Parathyroid adenoma (tissue), 2 donors: ENCODE data around the gene EIF4B.

Source experiments
- H2AFZ ChIP-seq: fragments of 300-600 bp; sonication (generic); one replicate; pipeline ENCODE4 v1.7.0; 2017; ENCODE audit warnings: antibody characterized with exemption, mild to moderate bottlenecking
- H3K27ac ChIP-seq: fragments of 300-600 bp; sonication (generic); one replicate; pipeline ENCODE4 v1.7.0; 2017
- H3K27me3 ChIP-seq: fragments of 300-600 bp; sonication (generic); one replicate; pipeline ENCODE4 v1.7.0; 2017; ENCODE audit warnings: low read length; ENCODE audit not compliant: control insufficient read depth, insufficient read depth
- H3K36me3 ChIP-seq: fragments of 300-600 bp; sonication (generic); one replicate; pipeline ENCODE4 v1.7.0; 2017; ENCODE audit warnings: low read length; ENCODE audit not compliant: control insufficient read depth, insufficient read depth
- H3K4me1 ChIP-seq: fragments of 300-600 bp; sonication (generic); one replicate; pipeline ENCODE4 v1.7.0; 2017; ENCODE audit warnings: control low read depth
- H3K4me2 ChIP-seq: fragments of 300-600 bp; sonication (generic); one replicate; pipeline ENCODE4 v1.7.0; 2017; ENCODE audit warnings: low read length
- H3K4me3 ChIP-seq: fragments of 300-600 bp; sonication (generic); one replicate; pipeline ENCODE4 v1.7.0; 2017; ENCODE audit warnings: low read depth, low read length
- H3K79me2 ChIP-seq: fragments of 300-600 bp; sonication (generic); one replicate; pipeline ENCODE4 v1.7.0; 2017; ENCODE audit warnings: control low read depth
- H3K9ac ChIP-seq: fragments of 300-600 bp; sonication (generic); one replicate; pipeline ENCODE4 v1.7.0; 2017; ENCODE audit warnings: mild to moderate bottlenecking
- H3K9me3 ChIP-seq: fragments of 300-600 bp; sonication (generic); one replicate; pipeline ENCODE4 v1.7.0; 2017; ENCODE audit warnings: low read length; ENCODE audit not compliant: control insufficient read depth
- CTCF ChIP-seq: fragments of 300-600 bp; sonication (generic); IDR thresholded peaks from one replicate; pipeline ENCODE4 v1.7.0; 2017; ENCODE audit warnings: antibody characterized with exemption, mild to moderate bottlenecking
- donor health status: primary hyperparathyroidism.

EIF4B gene

DNA sequence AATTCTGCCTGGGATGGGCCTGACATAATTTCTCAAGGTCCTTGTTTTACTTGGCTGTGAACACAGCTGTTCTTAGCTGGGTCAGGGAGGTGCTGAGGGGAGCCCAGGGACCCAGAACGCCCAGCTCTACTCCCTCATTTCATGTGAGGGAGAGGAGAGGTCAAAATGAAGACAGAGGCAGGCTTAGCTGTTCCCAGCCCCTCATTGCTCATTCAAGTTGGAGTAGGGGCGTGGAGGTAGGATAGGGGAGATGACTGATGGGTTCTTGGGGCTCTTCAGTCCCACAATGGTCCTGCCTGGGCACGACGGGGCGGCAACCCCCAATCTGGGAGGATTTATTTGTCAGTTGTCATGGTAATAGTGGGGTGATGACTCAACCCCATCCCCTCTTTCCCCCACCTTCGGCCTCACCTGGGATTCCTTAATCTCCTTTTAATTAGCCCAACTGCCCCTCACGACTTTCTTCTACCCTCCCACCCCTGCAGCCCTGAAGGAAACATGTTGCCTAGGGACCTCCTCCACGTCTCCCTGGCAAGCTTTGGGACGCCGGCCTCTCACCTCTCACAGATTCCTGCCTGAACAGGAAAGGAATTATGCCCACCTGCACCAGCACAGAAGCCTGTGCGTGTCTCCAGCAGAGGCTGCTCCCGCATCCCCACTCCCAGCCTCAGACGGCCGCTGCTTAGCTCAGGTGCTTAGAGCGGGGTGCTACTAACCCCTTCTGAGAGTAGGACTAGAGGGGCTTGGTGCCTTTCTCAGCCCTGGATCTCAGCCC lies 62.7 kb downstream of the EIF4B start:
- Histone ChIP-seq H3K9ac (no peak overlapping the region), H3K27ac (no peak overlapping the region)

DNA sequence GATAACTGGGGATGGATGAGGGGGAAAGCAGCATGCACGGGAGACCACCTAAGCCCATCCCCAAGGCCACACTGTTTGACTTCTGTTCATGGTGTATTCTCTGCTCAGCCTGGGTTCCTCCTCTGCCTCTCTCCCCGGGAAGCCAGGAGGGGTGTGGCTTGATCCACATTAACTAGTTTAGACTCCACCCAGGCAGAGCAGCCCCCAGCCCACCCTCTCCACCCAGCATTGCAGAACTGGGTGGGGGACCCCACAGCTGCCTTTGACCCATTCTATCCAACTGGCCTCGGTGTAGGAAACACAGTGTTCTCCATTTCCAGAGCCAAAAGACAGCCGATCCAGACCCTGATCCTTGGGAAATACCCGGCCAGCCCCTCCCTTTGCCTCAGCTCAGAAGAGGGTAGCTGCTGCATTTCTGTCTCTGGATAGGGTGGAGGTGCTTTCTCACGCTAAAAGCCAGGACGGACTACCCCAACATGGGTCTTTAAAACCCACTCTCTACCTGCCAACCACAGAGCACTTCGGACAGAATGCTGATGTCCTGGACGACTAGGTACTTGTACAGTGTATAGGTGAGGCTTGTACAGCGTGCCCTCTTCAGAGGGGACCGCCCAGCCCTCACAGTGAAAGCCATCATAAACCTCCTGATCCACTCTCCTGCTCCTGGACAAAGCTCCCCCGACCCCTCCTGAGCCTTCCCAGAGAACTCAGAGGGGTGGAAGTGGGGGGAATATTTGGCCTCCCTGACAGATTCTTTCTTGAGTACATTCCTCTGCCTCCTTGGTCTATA lies 63.6 kb downstream of the EIF4B start:
- H3K27me3 ChIP-seq, result no peaks in the 10 kb centered on the region
- no peak overlapping the region for H3K9ac ChIP-seq
- no peak overlapping the region for H3K27ac ChIP-seq
- peaks cover 5% of the 10 kb centered on the region for H3K4me1 ChIP-seq
- no peak overlapping the region for H3K4me3 ChIP-seq
- H3K36me3 ChIP-seq, result no peaks in the 10 kb centered on the region
- no peak for TF ChIP-seq CTCF
- no peaks in the 10 kb centered on the region for H3K9me3 ChIP-seq
- no peaks in the 10 kb centered on the region for H3K79me2 ChIP-seq
- no peak overlapping the region for H3K4me2 ChIP-seq
- no peak overlapping the region for H2AFZ ChIP-seq

More for the DNA sequence above, 62.7 kb downstream of the EIF4B start:
- Histone ChIP-seq H2AFZ (no peak overlapping the region), H3K79me2 (no peaks in the 10 kb centered on the region), H3K4me3 (no peak overlapping the region), H3K4me2 (no peak overlapping the region), H3K36me3 (no peaks in the 10 kb centered on the region), H3K4me1 (peaks cover 5% of the 10 kb centered on the region), H3K27me3 (no peaks in the 10 kb centered on the region), H3K9me3 (no peaks in the 10 kb centered on the region)
- TF ChIP-seq CTCF, result no peak

DNA sequence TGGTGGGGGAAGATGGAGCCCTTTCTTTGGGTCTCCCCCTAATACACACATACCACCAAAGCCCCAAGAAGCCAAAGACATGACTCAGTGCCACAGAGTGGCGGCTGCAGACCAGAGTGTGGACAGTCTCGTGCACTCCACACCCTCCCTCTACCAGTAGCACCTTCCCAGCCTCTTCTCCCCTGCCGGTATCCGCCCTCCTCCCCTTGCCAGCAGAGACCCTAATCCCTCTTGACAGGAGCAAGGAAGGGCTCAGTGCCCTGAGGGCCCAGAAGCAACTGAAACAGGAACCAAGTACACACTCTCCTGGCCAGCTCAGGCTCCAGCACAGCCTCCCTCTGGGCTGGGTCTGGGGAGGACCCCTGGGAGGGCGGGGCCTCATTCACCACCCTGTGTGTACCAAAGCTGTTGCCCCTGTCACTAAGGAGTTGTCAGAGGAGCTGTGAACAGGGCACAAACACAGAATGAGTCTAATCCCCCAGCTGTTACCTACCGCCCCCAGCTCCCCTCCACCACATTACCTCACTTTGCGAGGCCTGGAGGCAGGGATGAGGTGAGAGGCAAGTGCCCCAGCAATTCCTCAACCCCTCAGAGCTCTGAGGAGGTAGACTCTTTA lies 64.7 kb downstream of the EIF4B start:
- Histone ChIP-seq H3K4me1 (peaks cover 5% of the 10 kb centered on the region), H3K9me3 (no peaks in the 10 kb centered on the region), H3K79me2 (no peaks in the 10 kb centered on the region), H3K4me3 (no peak overlapping the region), H2AFZ (no peak overlapping the region), H3K27me3 (no peaks in the 10 kb centered on the region), H3K27ac (peak overlapping the region; percentile 53), H3K36me3 (no peaks in the 10 kb centered on the region), H3K4me2 (no peak overlapping the region), H3K9ac (no peak overlapping the region)
- TF ChIP-seq CTCF, result no peak

DNA sequence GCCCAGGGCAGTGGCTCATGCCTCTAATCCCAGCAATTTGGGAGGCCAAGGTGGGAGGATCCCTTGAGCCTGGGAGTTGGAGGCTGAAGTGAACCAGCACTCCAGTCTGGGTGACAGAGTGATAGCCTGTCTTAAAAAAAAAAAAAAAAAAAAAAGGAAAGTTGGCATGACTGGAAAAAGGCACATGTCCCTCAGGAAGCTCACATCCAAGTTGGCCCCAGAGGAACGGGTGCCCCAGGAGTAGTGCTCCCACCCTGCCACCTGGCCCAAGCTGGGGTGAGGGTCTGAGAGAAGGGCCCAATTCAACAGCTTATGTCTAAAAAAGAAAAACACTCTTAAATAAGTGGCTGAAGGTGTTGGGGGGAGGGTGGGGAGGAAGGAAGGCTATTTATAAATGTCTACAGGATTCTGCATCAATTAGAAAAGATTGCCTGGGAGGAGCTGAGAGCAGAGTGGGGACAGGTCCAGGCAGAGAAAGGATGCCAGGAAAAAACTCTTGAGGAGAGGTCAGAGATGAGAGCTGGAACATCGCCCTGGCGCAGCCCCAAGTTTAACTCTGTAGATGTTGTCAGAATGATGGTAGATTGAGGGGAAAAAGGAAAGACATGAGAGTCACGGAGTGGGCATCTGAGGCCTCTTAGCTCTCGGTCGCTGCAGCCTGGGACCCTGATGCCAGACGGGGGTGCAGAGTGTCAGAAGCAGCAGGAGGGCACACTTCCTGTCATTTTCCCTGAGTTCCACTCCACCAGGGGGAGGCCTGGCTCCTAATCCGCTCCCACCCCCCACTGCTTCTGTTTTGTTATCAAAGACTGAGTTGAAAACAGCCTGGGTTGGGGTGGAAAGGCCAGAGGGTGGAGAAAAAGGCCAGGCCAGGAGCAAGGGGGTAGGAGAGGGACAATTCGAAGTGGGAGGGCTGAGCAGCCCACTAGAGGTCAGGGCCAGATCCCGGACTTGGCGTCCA lies 65.6 kb downstream of the EIF4B start:
- no peaks in the 10 kb centered on the region for H3K36me3 ChIP-seq
- peak overlapping the region; percentile 53 for H3K27ac ChIP-seq
- no peak overlapping the region for H2AFZ ChIP-seq
- H3K79me2 ChIP-seq, result no peaks in the 10 kb centered on the region
- no peaks in the 10 kb centered on the region for H3K27me3 ChIP-seq
- no peaks in the 10 kb centered on the region for H3K9me3 ChIP-seq
- no peaks in the 10 kb centered on the region for H3K4me1 ChIP-seq
- TF ChIP-seq CTCF, result no peak
- H3K9ac ChIP-seq, result no peak overlapping the region
- H3K4me2 ChIP-seq, result no peak overlapping the region
- H3K4me3 ChIP-seq, result no peak overlapping the region
